HG02884 (cell line): ENCODE results near the gene LIF.

Experiments used
- ATAC-seq: cut with Tn5 transposase; IDR thresholded peaks from one replicate; pipeline ENCODE4 v1.9.1; 2021; ENCODE audit warnings: mild to moderate bottlenecking, moderate library complexity; ENCODE audit not compliant: unreplicated experiment

The LIF gene

DNA sequence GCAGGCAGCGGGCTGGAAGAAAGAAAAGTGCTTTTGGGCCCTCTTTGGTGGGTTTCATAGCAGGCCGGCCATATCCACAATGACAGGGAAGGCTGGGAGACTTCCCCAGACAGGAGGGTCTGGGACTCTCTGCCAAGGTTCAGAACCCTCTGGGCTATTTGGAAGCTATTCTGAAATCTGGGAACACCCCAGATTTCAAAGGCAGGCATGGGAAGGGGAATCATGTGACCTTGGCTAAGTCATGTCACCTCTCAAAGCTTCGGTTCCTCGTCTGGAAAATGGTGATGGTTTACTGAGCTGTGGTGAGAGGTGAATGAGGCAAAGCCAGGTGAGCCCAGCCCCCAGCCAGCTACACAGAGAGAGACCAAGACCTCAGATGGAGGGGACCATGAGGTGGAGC, 38.1 kb upstream of the LIF start:
- ATAC-seq, result no peak

DNA sequence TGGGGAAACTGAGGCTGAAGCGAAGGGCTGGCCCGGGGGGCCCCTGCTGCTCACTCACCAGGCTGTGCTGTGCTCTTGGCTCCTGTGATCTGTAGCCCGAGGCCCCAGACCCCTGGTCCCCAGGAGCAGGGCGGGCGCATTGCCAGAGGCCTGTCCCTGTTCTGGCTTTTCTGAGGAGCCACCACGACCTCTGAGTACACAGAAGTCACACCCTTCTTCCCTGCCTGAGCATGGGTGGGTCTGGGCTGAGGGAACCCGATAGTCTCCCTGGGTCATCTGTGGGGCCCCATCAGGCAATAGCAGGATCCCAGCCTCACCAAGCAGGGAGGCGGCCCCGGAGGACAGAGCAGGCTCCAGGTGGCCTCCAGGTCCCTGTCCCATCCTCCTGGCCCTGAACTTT, 37.6 kb upstream of the LIF start:
- ATAC-seq, result no peak

DNA sequence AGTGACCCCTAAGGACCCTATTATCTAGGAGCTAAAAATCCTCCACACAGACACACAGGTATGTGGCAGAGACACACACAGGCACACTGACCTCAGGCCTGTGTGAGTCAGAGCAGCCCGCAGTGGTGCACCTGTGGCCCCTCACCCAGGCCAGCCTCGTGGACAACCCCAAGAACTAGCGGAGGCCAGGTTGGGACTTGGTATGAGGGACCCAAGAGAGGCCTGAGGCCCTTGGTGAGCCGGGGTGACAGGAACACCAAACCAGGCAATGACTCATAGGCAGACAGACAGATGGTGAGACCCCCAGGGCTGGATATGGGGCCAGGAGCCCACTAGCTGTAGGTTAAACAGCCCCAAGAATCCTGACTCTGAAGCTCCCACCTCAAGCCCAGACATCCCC, 36.8 kb upstream of the LIF start:
- no peak for ATAC-seq

DNA sequence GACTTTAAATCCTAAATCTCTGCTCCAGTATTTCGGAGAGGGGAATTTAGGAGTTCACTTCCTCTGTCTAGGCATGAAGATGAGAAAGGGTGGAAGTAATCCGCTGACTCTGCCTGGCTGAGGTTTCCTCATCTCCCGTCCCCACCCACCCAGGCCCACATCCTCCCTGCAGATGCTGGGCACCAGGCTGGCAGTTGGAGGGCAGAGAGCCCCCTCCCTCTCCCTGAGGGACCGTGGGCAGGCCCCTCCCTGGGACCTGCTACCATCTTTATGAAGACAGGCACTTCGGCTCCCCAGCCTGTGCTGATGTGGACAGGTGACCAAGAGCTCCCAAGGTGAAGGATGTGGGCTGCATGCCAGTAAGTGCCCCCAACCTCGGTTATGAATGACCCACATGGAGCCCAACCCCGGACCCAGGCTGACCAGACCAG, 36.1 kb upstream of the LIF start:
- ATAC-seq, result no peak

DNA sequence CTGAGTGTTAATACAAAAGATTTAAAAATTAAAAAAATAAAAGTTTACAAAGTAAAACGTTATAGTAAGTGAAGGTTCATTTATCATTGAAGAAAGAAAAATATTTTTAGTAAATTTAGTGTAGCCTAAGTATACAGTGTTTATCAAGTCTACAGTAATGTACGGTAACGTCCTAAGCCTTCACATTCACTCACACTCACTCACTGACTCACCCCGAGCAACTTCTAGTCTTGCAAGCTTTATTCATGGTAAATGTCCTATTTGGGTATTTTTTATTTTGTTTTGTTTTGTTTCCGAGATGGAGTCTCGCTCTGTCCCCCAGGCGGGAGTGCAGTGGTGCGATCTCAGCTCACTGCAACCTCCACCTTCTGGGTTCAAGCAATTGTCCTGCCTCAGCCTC, 33.9 kb upstream of the LIF start:
- no peak for ATAC-seq

DNA sequence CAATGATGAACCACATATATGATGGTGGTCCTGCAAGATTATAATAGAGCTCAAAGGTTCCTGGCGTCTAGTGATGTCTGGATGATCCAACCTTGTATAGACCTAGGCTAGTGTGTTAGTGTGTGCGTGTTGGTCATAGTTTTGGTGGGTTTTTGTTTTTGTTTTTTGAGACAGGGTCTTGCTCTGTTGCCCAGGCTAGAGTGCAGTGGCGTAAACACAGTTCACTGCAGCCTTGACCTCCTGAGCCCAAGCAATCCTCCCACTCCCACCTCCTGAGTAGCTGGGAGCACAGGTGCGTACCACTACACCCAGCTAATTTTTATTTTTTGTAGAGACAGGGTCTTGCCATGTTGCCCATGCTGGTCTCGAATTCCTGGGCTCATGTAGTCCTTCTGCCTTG, 33.4 kb upstream of the LIF start:
- no peak for ATAC-seq

DNA sequence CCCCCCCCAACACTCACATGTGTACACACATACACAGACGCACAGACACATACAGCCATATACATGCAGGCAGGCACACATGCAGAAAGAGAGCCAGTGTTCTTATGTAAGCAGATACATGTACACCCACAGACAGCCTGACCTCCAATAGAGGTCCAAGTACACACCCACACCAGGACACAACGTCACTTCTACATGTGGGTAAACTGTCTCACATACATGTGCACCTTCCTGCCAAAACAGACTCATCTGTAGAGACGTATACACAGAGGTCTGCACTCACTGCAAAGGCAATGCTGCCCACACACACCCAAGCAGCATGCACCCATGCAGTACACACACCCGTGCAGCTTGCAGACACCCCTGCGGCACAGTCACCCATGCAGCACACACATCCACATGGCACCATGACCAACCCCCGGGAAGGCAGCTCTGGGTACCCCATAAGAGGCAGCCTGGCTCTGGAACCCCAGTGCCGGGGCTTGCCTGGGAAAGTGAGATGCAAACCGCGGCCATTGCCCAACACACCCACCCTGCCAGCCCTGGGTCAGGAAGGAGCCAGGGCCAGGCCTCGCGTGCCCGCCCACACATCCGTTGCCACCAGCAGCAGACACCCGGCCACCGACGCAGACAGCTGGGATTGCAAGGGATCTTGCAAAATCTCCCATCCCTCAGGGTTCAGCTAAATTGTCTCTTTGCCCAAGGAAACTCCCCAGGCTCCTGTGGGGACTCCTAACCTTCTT, 32.7 kb upstream of the LIF start:
- no peak for ATAC-seq

DNA sequence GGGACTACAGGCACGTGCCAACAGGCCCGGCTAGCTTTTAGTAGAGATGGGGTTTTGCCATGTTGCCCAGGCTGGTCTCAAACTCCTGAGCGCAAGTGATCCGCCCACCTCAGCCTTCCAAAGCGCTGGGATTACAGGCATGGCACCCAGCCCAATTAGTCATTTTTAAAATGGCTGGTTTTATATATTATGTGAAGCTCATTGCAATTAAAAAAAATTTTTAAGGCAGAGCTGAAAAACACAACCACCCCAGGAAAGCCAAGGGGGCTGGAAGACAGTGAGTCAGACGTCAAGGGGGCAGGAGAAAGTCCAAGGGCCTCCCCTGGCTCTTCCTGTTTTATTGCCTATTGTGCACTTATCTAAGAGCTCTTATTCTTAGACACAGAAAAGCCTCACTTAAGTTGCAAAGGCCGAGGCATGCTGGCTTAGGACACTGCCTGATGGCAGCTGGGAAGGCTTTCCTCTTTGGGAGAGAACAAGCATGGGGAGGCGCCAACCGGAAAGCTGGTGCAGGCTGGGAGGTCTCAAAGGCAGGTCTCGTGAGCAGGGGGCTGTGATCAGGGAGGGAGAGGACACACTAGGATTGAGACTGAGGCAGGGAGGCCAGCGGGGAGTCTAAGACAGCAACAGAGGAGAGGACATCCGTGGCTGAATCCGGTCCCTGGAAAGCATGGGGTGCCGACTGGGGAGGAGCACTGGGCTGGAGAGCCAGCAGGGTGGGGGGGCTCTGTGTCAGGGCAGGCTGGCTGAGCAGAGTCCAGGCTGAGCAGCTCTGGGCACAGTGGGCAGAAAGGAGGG, 31.2 kb upstream of the LIF start:
- ATAC-seq, result no peak

DNA sequence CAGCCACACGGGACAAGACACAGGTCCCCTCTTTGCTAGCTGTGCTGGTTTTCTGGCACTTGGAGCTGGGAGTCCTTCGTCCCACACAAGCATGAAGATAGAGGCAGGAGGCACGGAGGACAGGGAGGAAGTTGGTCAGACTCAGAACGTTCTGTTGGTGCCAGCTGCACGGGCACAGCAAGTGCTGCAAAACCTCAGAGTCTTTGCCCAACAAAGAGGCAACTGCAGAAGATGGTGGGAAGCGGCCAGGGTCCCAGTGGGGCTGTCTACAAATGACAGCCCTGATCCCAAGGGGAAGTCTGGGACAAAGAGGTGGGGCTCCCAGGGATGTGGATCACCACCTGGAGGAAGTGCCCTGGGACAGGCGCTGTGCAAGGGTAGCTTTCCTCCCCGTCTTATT, 29.5 kb upstream of the LIF start:
- no peak for ATAC-seq

DNA sequence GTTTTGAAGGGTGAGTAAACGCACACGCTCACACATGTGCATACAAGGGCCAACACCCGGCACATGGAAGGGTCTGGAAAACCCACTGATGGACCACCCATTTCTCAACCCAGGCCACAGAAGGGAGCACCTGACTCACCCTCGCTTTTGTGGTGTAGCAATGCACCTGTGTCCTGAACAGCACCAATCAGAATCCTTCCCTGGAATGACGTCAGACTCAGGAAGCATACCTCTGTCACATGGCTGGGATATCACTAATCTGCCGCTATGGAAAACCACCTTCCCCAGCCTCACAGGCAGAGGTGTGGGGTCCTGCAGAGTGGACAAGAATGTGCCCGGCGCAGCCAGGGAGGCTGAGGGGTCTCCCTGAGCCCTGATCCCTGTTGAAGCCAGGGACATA, 29.1 kb upstream of the LIF start:
- ATAC-seq, result no peak

DNA sequence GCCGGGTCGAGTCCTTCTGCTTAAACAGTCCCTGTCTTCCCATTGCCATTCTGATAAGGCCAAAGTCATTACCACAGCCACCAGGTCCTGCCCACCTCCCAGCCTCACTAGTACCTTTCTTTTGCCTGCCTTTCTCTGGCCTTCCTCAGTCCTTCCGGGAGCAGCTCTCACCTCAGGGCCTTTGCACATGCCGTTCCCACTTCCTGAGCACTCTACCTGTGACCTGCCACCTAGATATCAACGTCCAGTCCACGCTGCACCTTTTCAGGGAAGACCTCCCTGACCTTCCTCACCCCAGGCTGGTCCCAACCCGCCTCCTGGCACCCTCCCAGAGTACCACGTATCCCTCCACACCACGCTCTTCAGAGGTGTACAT, 27.9 kb upstream of the LIF start:
- ATAC-seq, result no peak

DNA sequence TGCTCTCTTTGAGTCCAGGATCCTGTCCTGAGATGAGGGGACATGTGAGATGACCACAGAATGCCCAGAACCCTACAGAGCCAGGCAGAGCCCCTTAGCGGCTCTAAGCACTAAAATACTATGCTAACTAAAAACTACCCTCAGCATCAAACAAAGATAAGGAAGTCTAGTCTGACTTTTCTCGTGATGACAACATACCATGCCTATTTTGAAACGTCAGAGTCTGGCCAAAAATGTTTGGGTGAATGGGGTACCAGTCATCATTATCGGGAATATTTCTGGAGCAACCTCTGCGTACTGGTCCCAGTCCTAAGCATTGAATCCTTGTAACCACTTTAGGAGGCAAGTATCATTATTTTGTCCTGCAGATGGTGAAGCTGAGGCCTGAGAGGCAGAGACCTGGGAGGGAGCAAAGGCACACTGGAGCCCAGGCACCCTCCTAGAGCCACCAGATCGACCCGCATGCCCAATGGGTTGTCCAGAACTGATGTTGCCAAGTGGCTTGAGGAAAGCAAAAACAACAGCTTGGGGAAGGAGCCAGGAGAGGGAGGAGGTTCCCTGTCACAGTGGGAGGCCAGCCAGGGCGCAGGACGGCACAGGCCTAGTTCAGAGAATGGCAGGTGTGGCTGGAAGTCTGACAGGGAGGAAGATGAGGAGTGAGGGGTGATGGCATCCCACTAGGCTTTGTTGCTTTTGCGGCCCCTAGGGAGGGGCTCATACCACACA, 27.3 kb upstream of the LIF start:
- no peak for ATAC-seq

DNA sequence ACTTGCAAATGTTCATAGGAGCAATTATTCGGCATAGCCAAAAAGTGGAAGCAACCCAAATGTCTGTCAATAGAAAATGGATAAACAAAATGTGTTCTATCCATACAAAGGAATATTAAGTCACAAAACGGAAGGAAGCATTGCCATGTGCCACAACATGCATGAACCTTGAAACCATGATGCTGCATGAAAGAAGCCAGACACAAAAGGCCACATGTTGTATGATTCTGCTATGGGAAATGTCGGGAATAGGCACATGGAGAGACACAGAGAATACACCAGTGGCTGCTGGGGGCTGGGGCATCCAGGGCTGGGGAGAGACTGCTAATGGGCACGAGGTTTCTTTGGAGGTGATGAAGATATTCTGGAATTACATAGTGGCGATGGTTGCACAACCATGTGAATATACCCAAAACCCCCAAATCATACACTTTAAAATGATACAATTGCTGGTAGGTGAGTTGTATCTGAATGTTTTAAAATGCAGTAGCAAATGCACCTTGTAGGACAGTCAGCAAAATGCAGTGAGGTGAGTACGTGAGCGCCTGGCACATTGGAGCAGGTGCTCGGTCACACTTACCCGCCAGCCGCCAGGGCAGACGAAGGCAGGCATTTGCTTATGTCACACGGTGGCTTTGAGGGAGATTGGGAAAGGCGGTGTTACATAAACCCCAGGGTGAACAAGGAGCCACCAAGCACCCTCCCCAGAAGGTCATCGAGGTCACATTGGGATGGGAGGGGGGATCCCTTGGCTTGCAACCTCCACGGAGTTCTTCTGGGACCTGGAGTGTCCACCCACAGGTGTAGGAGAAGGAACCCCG, 26.4 kb upstream of the LIF start:
- ATAC-seq, result no peak

DNA sequence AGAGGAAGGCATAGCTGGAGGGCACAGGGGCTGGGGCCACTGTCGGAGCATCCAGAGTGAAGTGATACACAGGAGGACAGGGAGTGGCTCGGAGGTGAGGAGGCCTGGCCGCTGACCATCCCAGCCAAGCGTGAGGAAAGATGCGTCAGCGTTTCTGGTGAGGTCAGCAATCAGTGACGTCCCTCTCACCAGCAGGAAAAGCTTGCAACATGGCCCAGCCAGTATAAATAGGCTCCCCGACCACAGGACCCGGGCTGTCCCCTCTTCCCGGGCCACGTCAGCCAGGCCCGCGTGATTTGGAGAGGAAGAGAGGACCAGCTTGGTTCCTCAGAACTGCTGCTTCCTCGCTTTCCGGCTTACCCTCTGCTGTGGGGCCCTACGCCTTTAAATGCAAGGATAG, 24.3 kb upstream of the LIF start:
- ATAC-seq, result no peak

DNA sequence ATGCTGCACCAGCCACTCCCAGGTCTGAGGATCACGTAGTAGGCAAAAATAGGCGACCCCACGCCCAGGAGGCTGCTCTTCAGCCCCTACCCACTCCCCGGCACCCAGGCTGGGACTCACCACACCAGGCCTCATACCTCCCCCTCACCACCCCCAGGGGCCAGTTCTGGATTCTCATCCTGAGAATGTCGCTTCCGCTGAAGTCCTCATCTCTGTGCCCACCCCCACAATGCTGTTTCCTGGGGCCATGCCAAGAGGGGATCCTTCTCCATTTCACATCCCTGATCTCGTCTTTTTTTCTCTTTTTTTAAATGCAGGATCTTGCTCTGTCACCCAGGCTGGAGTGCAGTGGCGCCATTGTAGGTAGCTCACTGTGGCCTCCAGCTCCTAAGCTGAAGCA, 21.8 kb upstream of the LIF start:
- no peak for ATAC-seq

DNA sequence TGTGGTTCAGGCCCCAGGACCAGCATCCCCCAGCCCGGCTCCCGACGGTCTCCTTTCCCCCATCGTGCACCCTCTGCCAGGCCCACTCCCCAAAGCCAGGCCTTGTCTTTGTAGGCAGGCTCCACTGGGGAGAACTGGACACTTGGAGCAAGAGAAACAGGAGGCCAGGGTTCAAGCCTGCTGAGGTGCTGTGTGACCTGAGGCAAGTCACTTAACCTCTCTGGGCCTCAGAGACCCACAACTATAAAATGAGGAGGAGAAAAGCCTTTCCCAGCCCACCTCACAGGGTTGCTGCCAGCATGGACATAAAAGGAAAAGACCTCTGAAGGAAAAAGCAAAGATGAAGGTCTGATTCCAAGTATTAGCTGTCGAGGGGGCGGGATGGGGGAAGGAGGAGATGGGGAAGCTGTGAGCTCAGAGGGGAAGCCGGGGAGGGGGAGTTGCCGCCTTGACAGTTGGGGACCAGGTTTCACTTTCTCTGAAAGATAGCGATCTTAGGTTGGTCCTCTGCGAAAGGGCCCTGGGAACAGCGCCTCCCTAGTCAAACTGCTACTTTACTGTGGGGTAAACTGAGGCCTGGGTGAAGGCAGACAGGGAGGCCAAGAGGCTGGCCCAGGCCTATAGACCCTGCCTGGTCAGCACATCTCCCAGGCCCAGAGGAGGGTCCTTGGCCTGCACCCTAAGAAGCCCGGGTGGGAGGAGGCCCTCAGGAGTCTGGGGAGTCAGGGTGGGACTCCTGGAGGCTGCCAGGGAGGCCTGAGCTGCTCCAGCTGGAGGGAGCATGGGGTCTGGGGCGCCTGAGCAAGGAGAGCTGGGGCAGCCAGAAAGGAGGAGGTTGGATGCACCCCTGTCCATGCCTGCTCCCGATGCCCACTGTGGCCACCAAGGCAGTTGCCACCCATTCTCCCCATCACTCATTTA, 21.1 kb upstream of the LIF start:
- no peak for ATAC-seq

DNA sequence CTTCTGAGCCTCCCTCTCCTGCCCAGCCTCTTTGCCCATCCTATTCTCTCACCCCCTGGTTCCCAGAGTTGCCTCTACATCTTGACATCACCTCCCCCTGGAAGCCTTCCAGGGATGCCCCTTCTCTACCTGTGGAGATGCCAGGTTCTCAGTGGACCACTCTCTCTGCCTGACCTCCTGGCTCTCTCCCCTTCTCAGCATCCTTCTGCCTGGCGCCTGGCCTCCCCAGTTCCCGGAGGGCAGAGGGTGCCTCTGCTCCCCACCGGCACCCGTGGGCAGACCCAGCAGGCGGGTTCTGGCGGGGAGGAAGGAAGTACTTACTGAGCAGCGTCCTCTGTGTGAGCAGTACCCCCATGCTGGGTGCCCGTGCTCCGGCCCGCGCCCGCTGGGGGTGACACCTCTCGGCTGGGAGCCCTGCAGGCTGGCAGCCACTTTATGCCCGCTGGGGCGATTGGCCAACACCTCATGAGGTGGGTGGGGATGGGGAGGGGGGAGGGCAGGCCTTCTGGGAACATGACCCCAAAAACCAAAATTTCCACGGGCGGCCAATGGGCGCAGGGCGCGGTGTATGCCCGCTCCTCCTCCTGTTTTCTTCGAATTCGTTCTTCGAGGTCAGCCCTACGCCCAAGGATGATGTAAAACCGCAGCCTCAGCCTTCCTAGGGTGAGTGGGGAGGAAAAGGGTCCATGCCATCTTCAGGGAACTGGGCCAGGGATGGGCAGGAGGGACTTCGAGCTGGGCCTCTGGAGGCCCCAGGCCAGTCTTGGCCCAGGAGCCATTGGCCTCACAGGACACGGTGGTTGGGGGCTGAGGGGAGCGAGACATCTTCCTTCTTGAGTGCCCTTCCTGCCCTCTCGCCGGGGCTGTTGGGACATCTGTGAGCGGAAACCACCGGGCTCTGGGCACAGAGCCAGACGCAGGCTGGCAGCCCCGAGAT, 20.2 kb upstream of the LIF start, which contains the start of gene OSM:
Gene OSM, minus strand, starts transcription at position 407 of the 937 bp plus-strand sequence. Its CDS starts 52 bp downstream, at position 355.
- no peak for ATAC-seq

DNA sequence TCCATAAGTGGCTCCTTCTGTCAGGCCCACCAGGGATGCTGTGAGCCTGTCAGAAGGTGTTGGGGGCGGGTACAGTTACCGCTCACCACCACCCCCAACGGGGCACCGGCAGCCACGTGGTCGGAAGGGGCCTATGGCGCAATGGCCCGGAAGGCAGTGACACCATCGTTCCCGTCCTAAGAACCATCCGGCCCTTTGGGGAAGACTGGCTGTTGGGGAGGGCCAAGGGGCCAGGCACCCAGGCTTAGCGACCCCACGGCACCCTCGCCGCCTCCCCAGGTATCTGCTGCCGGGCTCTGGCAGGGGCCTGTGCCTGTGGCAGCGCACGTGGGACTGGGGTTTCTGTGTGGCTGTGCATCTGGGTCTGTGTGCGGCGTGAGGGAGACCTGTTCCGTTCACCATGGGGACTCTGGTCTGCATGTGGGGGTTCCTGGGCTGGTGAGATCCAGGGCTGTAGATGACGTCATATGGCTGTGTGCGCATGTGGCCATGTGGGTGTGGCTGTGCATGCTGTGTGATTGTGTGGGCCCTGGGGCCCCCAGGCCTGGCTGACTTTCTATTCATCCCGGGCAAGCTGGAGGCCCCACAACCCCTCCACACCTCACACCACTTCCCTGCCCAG, 19.4 kb upstream of the LIF start:
- no peak for ATAC-seq
